Omental fat pad (tissue), 4 donors: ENCODE results near the gene FXYD2. TPM values are rescaled to one million over a fixed set of nuclear protein-coding genes. Genes with fewer than 3 reads are reported as not detected.

Experiments
- ATAC-seq: fragments of 150-250 bp; one replicate; pipeline ENCODE4 v1.9.1; 2016; ENCODE audit warnings: mild to moderate bottlenecking, moderate library complexity; ENCODE audit not compliant: low FRiP score
- DNase-seq: peaks from one replicate; pipeline ENCODE4 v3.0.0-alpha.2; 2019; ENCODE audit warnings: low spot score
- total RNA-seq, 4 donors: library from RNA; depleted of rRNA; stranded (reverse); fragments of >200 nt; gene quantifications; one replicate each; pipeline ENCODE4 v1.1.0, GENCODE V29; 2016
- TF ChIP-seq, protein P1 (sequence below), 3 donors: fragments of 450-650 bp; IDR thresholded peaks; one replicate each; pipeline ENCODE4 v1.5.1; 2016 to 2017; ENCODE audit warnings: antibody characterized with exemption in 3 of 3, mild to moderate bottlenecking in 3 of 3, moderate library complexity in 2 of 3

The FXYD2 gene
- total RNA-seq, 4 donors from 2014 or later, result 1.1 to 4.3 (median 2.0) TPM

GRCh38 chr11:117796456-117796871 is 28.1 kb downstream of the FXYD2 start:
- ATAC-seq (no peak), DNase-seq (no peak)
- TF ChIP-seq, protein P1, sequence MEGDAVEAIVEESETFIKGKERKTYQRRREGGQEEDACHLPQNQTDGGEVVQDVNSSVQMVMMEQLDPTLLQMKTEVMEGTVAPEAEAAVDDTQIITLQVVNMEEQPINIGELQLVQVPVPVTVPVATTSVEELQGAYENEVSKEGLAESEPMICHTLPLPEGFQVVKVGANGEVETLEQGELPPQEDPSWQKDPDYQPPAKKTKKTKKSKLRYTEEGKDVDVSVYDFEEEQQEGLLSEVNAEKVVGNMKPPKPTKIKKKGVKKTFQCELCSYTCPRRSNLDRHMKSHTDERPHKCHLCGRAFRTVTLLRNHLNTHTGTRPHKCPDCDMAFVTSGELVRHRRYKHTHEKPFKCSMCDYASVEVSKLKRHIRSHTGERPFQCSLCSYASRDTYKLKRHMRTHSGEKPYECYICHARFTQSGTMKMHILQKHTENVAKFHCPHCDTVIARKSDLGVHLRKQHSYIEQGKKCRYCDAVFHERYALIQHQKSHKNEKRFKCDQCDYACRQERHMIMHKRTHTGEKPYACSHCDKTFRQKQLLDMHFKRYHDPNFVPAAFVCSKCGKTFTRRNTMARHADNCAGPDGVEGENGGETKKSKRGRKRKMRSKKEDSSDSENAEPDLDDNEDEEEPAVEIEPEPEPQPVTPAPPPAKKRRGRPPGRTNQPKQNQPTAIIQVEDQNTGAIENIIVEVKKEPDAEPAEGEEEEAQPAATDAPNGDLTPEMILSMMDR (IDR thresholded peaks at IDR 0.05), result no peak

DNA sequence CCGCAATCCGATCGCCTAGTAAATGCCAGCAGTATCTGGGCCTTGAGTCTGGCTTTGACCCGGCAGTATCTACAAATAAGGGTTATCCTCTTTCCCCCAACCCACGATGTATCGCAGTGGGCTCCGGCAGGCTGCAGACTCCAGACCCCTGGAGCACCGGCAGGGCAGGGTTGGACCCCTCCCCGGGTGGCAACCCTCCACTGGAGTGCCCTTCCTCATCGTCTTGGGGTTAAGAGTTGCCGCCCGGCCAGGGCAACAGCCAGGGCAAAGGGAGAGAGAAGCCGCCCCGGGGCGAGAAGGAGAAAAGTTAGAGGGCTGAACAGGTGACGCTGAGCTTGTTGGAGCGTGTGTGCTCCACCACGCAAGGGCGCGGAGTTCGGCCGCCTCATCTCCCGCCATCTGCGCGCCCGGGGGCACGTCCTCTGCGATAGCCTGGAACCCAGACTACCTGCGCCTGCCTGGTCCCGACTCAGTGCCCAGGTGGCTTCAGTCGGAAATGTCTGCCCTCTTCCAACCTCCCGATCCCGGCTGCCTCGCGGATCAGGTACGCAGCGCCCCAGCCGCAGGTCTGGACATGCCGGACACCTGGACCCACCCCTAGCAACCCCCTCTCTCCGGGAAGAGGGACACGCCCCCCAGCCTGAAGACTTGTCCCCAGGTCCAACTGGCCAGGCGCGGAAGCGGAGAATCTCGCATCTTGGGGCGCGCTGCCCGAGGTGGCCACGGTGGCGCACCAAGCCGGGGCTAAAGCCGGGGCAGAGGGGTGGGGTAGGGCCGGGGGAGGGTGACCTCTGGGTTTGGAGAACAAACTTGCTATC is 28.7 kb downstream of the FXYD2 start:
- TF ChIP-seq, protein P1 (IDR thresholded peaks at IDR 0.05), result no peak
- no peak for DNase-seq
- no peak for ATAC-seq

- TF ChIP-seq, protein P1 (IDR thresholded peaks at IDR 0.05), result no peak
- no peak for DNase-seq
These were observed 29.5 kb downstream of the FXYD2 start for GRCh38 chr11:117794772-117795629.

DNA sequence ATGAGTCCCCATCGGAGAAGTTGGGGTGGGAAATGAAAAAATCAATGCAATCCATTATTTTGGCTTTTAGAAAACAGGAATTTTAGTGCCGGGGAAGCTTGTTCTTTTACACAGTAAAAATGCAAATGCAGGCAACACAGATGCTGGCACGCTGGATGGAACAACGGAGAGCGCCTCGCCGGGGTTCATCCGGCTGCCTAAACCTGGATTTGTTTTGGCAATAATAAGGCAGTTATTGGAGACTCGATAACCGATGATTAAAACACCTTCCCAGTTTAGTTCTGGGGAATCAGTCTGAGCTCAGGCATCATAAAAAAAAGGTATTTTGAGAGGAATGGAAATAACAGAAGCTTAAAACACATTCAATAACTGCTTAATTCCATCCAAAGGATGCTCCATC is 30.4 kb downstream of the FXYD2 start:
- TF ChIP-seq, protein P1 (IDR thresholded peaks at IDR 0.05), result no peak
- DNase-seq, result no peak
- ATAC-seq, result no peak

More at GRCh38 chr11:117794772-117795629, 29.5 kb downstream of the FXYD2 start:
- no peak for ATAC-seq

DNA sequence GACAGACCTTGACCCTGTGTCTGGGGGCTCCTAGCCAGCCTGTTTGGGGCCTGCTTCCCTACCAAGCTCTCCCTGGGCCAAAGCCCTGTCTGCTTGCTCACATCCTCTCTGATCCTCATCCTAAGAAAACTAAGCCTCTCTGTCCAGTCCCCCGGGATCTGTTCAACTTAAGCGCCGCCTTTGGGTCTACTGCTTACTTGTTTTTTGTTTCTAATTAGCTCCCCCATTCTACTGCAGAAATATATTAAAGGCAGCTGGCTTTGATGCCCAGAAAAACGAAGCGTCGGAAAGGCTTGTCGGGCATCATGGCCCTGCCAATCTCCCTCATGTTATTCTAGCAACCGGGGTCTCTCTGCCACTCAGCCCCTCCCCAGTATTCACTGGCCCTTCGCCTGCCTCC is 31.0 kb downstream of the FXYD2 start:
- TF ChIP-seq, protein P1 (IDR thresholded peaks at IDR 0.05), result no peak
- DNase-seq, result no peak
- ATAC-seq, result no peak

DNA sequence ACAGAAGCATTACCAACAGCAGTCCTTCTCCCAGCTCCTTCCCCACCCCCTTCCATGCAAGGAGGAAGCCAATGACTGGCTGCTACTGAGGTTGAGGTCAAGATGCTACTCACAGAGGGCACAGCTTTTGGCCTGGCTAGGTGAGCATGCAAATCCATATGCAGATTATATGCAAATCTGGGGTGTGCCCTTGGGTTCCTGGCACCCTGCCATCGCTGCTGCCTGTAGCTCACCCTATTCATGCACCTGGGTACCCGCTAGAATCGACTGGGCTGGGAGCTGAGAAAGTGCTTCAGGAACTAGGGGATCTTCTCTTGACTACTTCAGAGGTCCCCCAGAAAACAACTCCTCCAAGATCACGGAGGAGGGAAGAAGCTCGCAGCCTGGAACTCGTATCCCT is 31.6 kb downstream of the FXYD2 start:
- no peak for DNase-seq
- no peak for ATAC-seq
- TF ChIP-seq, protein P1 (IDR thresholded peaks at IDR 0.05), result no peak
